Adipocyte (in vitro differentiated cells): ENCODE data around the gene BRAF.
"Not testable (repeated sequence)": the region's sequence is repeated elsewhere in the genome, so short reads cannot be mapped to it uniquely, and the experiment has no call there.

Source experiments
- DNase-seq: peaks from one replicate; pipeline ENCODE4 v3.0.0-alpha.2; 2015; ENCODE audit warnings: low read depth
- H3K27me3 ChIP-seq: replicated peaks from 2 replicates; pipeline ENCODE4 v1.7.0; 2013; ENCODE audit warnings: mild to moderate bottlenecking, low read length, moderate library complexity; ENCODE audit not compliant: control insufficient read depth, insufficient read depth
- H3K36me3 ChIP-seq: 2 replicates; pipeline ENCODE4 v1.7.0; 2013; ENCODE audit warnings: low read length, mild to moderate bottlenecking, moderate library complexity; ENCODE audit not compliant: control insufficient read depth, insufficient read depth, severe bottlenecking
- H3K4me1 ChIP-seq: 2 replicates; pipeline ENCODE4 v1.7.0; 2013; ENCODE audit warnings: mild to moderate bottlenecking, low read length, moderate library complexity; ENCODE audit not compliant: control insufficient read depth, insufficient read depth
- H3K4me3 ChIP-seq: 2 replicates; pipeline ENCODE4 v1.7.0; 2013; ENCODE audit warnings: mild to moderate bottlenecking, low read length, moderate library complexity
- H3K9ac ChIP-seq: 2 replicates; pipeline ENCODE4 v1.7.0; 2013; ENCODE audit warnings: mild to moderate bottlenecking, low read length, moderate library complexity
- H3K9me3 ChIP-seq: 2 replicates; pipeline ENCODE4 v1.7.0; 2013; ENCODE audit warnings: mild to moderate bottlenecking, low read length, moderate library complexity; ENCODE audit not compliant: control insufficient read depth

Gene BRAF

DNA sequence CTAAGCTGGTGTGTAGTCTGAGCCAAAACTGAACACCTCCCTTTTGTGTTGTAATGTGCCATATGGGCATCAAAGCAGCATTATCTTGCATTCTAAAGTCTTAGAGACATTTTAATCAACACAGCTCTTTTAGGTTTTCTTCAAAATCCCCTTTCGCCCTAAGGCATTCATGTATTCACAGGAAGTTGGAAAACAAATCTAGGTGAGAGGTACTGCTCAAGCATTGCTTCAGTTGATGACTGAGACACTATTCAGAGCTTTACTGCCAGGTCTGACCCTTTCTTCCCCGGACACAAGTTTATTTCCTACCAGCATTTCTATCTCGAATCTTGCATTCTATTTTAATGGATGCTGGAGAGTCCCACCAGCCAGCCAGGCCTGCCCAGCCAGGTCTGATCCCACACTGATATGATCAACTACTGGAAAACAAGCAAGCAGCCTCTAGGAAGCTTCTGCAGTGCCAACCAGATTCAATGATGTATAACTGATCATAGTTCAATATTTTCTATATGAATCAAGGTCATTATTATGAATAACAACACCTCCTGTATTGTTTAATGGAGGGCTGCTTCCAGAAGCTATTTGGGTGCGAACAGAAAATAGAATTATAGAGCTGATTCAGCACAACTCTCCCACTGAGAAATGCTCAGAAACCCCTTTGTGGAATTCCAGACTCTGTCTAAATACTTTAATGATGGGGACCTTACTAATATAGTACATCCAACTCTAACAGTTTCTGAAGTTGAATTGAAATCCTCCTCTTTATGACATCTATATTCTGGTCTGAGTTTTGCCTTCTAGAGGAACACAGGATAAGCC, 4.0 kb upstream of the BRAF start:
- Histone ChIP-seq H3K9me3 (no peaks in the 10 kb centered on the region), H3K36me3 (no peaks in the 10 kb centered on the region), H3K4me1 (no peaks in the 10 kb centered on the region), H3K9ac (no peak overlapping the region), H3K27me3 (no peaks in the 10 kb centered on the region), H3K4me3 (no peak overlapping the region)
- DNase-seq: no peak

DNA sequence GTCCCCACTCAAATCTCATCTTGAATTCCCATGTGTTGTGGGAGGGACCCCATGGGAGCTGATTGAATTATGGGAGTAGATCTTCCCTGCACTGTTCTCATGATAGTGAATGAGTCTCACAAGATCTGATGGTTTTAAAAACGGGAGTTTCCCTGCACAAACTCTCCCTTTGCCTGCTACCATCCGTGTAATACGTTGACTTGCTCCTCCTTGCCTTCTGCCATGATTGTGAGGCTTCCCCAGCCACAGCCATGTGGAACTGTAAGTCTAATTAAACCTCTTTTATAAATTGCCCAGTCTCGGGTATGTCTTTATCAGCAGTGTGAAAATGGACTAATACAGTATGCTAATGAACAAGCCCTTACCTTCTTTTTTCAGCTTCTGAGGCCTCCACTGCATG, 3.2 kb upstream of the BRAF start:
- H3K9me3 ChIP-seq, H3K4me1 ChIP-seq, H3K9ac ChIP-seq, H3K27me3 ChIP-seq, DNase-seq, H3K4me3 ChIP-seq, H3K36me3 ChIP-seq: not testable (repeated sequence)

DNA sequence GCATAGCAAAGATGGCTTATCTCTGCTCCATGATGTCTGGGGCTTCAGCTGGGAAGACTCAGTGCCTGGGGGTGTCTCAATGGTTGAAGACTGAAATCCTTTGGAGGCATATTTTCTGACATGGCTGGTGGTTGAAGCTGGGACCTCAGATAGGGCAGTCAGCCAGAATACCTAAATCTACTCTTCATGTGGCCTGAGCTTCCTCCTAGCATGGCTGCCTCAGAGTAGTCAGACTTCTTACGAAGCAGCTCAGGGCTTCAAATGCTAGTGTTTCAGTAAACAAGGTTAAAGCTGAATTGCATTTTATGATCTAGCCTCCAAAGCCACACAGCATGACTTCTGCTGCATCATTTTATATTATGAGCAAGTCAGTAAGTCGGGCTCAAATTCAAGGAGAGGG, 2.6 kb upstream of the BRAF start:
- Histone ChIP-seq H3K36me3 (no peaks in the 10 kb centered on the region), H3K4me1 (peaks cover 7% of the 10 kb centered on the region), H3K27me3 (no peaks in the 10 kb centered on the region), H3K9ac (no peak overlapping the region), H3K4me3 (no peak overlapping the region), H3K9me3 (no peaks in the 10 kb centered on the region)
- DNase-seq: no peak

DNA sequence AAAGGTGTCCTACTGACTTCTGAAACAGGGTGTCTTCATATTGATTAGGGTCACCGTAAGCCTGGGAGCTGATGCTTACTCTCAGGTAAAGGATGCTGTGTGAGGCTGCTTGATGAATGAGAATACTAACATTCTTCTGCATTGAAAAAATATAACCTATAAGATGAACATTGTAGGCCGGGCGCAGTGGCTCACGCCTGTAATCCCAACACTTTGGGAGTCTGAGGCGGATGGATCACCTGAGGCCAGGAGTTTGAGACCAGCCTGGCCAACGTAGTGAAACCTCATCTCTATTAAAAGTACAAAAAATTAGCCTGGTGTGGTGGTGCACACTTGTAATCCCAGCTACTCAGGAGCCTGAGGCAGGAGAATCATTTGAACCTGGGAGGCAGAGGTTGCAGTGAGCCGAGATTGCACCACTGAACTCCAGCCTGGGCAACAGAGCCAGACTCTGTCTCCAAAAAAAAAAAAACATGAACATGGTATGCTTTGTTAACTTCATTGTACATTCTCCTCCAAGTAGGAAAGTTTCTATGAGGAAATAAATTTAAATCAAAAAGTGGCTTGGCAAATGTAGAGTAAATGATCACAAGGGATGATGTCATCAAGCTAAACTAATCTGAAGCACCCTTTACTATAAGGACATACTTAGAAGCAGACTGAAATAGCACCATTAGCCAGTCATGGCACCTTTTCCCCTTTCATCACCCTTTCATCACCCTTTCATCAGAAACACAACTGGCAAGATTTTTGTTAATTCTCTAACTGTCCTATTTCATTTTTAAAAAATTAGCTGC, 1.5 kb upstream of the BRAF start:
- no peaks in the 10 kb centered on the region for H3K27me3 ChIP-seq
- no peak overlapping the region for H3K4me3 ChIP-seq
- no peaks in the 10 kb centered on the region for H3K36me3 ChIP-seq
- H3K9me3 ChIP-seq: no peaks in the 10 kb centered on the region
- no peak for DNase-seq
- H3K4me1 ChIP-seq: peaks cover 13% of the 10 kb centered on the region
- no peak overlapping the region for H3K9ac ChIP-seq

DNA sequence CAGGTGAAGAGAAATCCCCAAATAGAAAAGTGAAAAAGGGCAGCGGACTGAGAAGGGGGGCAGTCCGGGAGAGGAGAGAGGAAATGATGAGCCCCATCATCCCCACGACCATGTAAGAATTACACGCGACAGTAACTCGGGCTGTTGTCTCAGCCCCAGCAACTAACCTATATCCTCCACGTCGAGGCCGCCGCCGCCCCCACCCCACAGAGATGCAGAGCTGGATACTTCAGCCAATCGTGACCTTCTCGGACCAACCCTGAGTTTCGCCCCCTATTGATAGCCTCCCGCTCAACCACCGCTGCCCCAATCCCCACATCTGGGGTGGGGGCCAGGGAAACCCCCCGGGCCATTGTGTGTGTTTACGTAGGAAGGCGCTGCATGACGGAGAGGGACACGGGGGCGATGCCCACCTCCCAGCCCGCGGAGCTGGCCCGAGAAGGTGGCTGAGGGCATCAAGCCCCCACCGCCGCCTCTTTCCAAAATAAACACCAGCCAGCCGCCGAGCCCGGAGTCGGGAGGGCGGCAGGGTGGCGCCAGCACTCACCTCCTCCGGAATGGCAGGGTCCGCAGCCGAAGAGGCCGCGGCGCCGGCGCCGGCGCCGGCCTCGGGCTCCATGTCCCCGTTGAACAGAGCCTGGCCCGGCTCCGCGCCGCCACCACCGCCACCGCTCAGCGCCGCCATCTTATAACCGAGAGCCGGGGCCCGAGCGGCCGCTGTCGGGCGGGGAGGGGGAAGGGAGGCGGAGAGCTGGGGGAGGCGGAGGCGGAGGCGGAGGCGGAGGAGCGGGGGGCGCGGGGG, 509 bp downstream of the BRAF start:
- peak; percentile 91 for DNase-seq
- Histone ChIP-seq H3K9ac (peak overlapping the region; percentile 93), H3K9me3 (no peaks in the 10 kb centered on the region), H3K27me3 (no peaks in the 10 kb centered on the region), H3K4me1 (peaks cover 13% of the 10 kb centered on the region), H3K4me3 (peak overlapping the region; percentile 96), H3K36me3 (no peaks in the 10 kb centered on the region)

DNA sequence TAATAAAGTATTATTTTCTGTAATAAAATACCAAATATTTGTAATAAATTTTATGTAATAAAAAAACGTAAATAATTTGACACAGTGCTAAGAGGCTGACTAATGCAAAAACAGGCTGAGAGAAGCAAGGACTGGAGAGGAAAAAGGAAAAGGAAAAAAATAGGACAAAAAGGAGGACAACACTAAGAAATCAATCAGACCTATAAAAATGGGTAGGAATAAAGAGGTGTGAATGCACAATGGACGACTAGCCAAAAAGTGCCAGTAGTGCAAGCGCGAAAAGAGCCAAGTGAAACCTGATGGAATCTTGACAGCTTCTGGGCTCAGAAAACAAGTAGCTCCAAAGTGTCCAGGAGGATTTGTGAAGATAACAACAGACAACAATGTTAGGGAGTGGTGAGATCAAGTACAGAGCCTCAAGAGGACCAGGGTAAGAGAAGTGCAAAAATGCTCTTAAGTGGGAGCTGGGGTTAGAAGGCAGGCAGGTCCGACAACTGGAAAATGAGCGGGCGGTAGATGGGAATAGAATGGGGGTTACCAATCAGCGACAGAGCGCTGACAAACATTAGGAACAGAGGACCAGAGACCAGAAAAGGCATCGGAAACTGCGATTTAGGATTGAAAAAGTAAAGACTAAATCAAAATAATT, 1.2 kb downstream of the BRAF start:
- peak; percentile 46 for DNase-seq
- Histone ChIP-seq H3K9me3 (no peaks in the 10 kb centered on the region), H3K4me3 (peak overlapping the region; percentile 96), H3K36me3 (no peaks in the 10 kb centered on the region), H3K4me1 (peaks cover 13% of the 10 kb centered on the region), H3K27me3 (no peaks in the 10 kb centered on the region), H3K9ac (peak overlapping the region; percentile 93)

DNA sequence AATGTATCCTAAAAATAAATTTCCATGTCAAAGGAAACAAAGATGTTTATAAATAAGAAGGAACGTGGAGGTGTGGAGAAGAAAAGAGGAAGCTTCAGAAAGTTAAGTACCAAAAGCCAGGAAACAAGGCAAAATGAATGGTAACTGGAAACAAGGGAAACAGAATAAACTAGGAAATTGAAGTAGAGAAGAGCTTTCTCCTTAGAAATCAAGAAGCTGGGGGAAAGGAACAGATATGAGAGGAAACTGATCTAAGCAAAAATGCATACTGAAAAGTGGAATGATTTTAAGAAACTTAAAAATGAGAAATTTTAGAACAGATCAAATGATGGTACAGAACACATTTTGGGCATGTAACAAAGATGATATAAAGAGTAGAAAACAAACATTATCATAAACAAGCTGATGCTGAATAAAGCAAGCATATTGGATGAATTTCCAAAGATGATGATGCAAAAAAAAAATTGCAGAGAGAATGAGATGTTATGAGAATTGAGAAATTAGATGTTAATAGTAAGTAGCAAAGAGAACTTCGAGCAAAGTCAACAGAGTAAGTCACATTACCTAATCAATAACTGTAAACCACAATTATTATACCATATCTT, 1.9 kb downstream of the BRAF start:
- Histone ChIP-seq H3K9me3 (no peaks in the 10 kb centered on the region), H3K36me3 (no peaks in the 10 kb centered on the region), H3K4me1 (peaks cover 13% of the 10 kb centered on the region), H3K27me3 (no peaks in the 10 kb centered on the region), H3K4me3 (peak overlapping the region; percentile 96), H3K9ac (peak overlapping the region; percentile 93)
- DNase-seq: no peak

DNA sequence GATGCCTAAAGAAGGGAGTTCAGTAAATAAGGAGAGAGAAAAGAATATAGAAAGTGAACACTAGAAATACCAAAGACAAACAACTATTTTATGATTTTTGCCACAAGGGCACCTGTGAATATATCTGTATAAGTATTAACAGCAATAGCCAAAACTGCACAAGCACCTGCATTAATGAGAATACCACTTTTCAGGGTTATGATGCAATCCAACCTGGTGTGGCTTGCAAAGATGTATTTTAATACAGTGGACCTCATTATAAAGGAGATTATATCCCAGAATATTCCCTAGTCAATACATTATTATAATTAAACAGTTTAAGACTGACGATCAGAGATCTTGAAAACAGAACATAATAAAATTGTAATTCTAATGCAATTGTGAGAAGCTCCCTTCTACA, 4.0 kb downstream of the BRAF start:
- no peak overlapping the region for H3K4me3 ChIP-seq
- H3K36me3 ChIP-seq: no peaks in the 10 kb centered on the region
- no peaks in the 10 kb centered on the region for H3K27me3 ChIP-seq
- H3K9ac ChIP-seq: no peak overlapping the region
- peaks cover 13% of the 10 kb centered on the region for H3K4me1 ChIP-seq
- H3K9me3 ChIP-seq: no peaks in the 10 kb centered on the region
- DNase-seq: no peak

DNA sequence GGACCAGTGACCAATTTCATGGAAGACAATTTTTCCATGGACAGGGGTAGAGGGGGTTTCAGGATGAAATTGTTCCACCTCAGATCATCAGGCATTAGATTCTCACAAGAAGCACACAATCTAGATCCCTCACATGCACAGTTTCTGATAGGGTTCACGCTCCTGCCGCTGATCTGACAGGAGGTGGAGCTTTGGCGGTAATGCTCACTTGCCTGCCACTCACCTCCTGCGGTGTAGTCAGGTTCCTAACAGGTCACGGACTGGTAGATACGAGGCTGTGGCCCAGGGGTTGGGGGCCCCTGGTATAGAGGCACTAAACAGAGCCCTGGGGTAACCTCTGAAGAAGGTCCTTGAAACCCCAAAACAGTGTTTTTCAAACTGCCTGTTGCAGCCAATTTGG, 6.5 kb downstream of the BRAF start:
- no peak overlapping the region for H3K4me3 ChIP-seq
- no peaks in the 10 kb centered on the region for H3K9me3 ChIP-seq
- no peak overlapping the region for H3K9ac ChIP-seq
- peaks cover 19% of the 10 kb centered on the region for H3K4me1 ChIP-seq
- no peaks in the 10 kb centered on the region for H3K27me3 ChIP-seq
- no peaks in the 10 kb centered on the region for H3K36me3 ChIP-seq
- DNase-seq: no peak

DNA sequence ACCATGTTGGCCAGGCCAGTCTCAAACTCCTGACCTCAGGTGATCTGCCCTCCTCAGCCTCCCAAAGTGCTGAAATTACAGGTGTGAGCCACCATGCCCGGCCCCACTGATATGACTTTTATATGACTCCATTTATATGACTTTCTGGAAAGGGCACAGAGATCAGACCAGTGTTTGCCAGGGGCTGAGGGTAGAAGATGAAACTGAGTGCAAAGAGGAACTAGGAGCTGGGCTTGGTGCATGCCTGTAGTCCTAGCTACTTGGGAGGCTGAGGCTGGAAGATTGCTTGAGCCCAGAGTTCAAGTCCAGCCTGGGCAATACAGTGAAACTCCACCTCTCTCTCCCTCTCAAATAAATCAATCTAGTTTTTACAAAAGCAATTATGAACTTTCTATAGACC, 7.5 kb downstream of the BRAF start:
- no peaks in the 10 kb centered on the region for H3K27me3 ChIP-seq
- no peak overlapping the region for H3K4me3 ChIP-seq
- H3K9me3 ChIP-seq: no peaks in the 10 kb centered on the region
- H3K36me3 ChIP-seq: no peaks in the 10 kb centered on the region
- no peak for DNase-seq
- H3K4me1 ChIP-seq: peaks cover 14% of the 10 kb centered on the region
- no peak overlapping the region for H3K9ac ChIP-seq
